ENCODE results near the gene ARHGAP10.

Gene ARHGAP10

GRCh38 chr4:147923381-147923780 lies 191.5 kb downstream of the ARHGAP10 start:
- no peak for DNase-seq

GRCh38 chr4:147923854-147924253 lies 192.0 kb downstream of the ARHGAP10 start:
- no peak for DNase-seq

GRCh38 chr4:147924604-147925412 lies 192.9 kb downstream of the ARHGAP10 start:
- DNase-seq: no peak

- DNase-seq: no peak
Measured at GRCh38 chr4:147927377-147928137, 195.7 kb downstream of the ARHGAP10 start.

GRCh38 chr4:147928400-147928799 lies 196.5 kb downstream of the ARHGAP10 start:
- no peak for DNase-seq

- no peak for DNase-seq
Measured at GRCh38 chr4:147929746-147930145, 197.9 kb downstream of the ARHGAP10 start.

GRCh38 chr4:147933316-147933715 lies 201.4 kb downstream of the ARHGAP10 start:
- no peak for DNase-seq

GRCh38 chr4:147933779-147934178 lies 201.9 kb downstream of the ARHGAP10 start:
- no peak for DNase-seq

- no peak for DNase-seq
Measured at GRCh38 chr4:147938496-147938895, 206.6 kb downstream of the ARHGAP10 start.

GRCh38 chr4:147940171-147940570 lies 208.3 kb downstream of the ARHGAP10 start:
- no peak for DNase-seq

- DNase-seq: no peak
Measured at GRCh38 chr4:147941373-147941772, 209.5 kb downstream of the ARHGAP10 start.

- no peak for DNase-seq
Measured at GRCh38 chr4:147942729-147943128, 210.8 kb downstream of the ARHGAP10 start.

- DNase-seq: no peak
Measured at GRCh38 chr4:147943159-147943638, 211.3 kb downstream of the ARHGAP10 start.

GRCh38 chr4:147944249-147944648 lies 212.4 kb downstream of the ARHGAP10 start:
- no peak for DNase-seq

- no peak for DNase-seq
Measured at GRCh38 chr4:147944670-147945260, 212.9 kb downstream of the ARHGAP10 start.

GRCh38 chr4:147948336-147948735 lies 216.4 kb downstream of the ARHGAP10 start:
- DNase-seq: no peak

GRCh38 chr4:147950261-147950660 lies 218.4 kb downstream of the ARHGAP10 start:
- no peak for DNase-seq

GRCh38 chr4:147950841-147951240 lies 219.0 kb downstream of the ARHGAP10 start:
- no peak for DNase-seq

- DNase-seq: no peak
Measured at GRCh38 chr4:147954850-147955249, 223.0 kb downstream of the ARHGAP10 start.

GRCh38 chr4:147955827-147956558 lies 224.1 kb downstream of the ARHGAP10 start:
- DNase-seq: no peak

- DNase-seq: no peak
Measured at GRCh38 chr4:147957446-147957845, 225.6 kb downstream of the ARHGAP10 start.

- DNase-seq: no peak
Measured at GRCh38 chr4:147958057-147958456, 226.2 kb downstream of the ARHGAP10 start.

- no peak for DNase-seq
Measured at GRCh38 chr4:147958489-147959065, 226.7 kb downstream of the ARHGAP10 start.
